Lung (tissue), 16 donors: ENCODE data around the gene KRTAP4-3. TPM values are rescaled to one million over a fixed set of nuclear protein-coding genes. Genes with fewer than 3 reads are reported as not detected.

Experiments used
- ATAC-seq: fragments of 200-7000 bp; cut with Tn5 transposase; one replicate; pipeline ENCODE4 v1.9.1; 2020; ENCODE audit warnings: moderate number of reproducible peaks; ENCODE audit not compliant: insufficient read depth, low FRiP score
- DNase-seq, 3 donors: peaks; one replicate each; pipeline ENCODE4 v3.0.0-alpha.2; 2013 to 2017
- H3K27ac ChIP-seq, 2 donors: one replicate each; pipeline ENCODE4 v1.5.1; 2013; ENCODE audit warnings: mild to moderate bottlenecking in 2 of 2, moderate library complexity in 2 of 2, control low read depth in 1 of 2, inconsistent platforms in 1 of 2, low read depth in 1 of 2, low read length in 1 of 2
- H3K27me3 ChIP-seq, 3 donors: one replicate each; pipeline ENCODE4 v1.5.1; 2013; ENCODE audit warnings: low read length in 2 of 3; ENCODE audit not compliant: control insufficient read depth in 3 of 3, insufficient read depth in 3 of 3
- H3K36me3 ChIP-seq, 4 donors: one replicate each; pipeline ENCODE4 v1.5.1; 2013; ENCODE audit warnings: low read length in 4 of 4, mild to moderate bottlenecking in 1 of 4, moderate library complexity in 1 of 4; ENCODE audit not compliant: control insufficient read depth in 4 of 4, insufficient read depth in 4 of 4
- H3K4me1 ChIP-seq, 5 donors: one replicate each; pipeline ENCODE4 v1.5.1; 2013; ENCODE audit warnings: low read length in 5 of 5, mild to moderate bottlenecking in 2 of 5, moderate library complexity in 1 of 5; ENCODE audit not compliant: control insufficient read depth in 5 of 5, insufficient read depth in 5 of 5
- H3K4me3 ChIP-seq: one replicate; pipeline ENCODE4 v1.5.1; 2013; ENCODE audit warnings: mild to moderate bottlenecking, control low read depth, moderate library complexity
- H3K9ac ChIP-seq, 2 donors: one replicate each; pipeline ENCODE4 v1.5.1; 2013; ENCODE audit warnings: low read length in 2 of 2, control low read depth in 1 of 2; ENCODE audit not compliant: insufficient read depth in 1 of 2
- H3K9me3 ChIP-seq, 4 donors: one replicate each; pipeline ENCODE4 v1.5.1; 2013; ENCODE audit warnings: low read length in 3 of 4, mild to moderate bottlenecking in 1 of 4, moderate library complexity in 1 of 4; ENCODE audit not compliant: control insufficient read depth in 4 of 4, insufficient read depth in 3 of 4
- CTCF ChIP-seq: IDR thresholded peaks from 2 replicates; pipeline ENCODE4 v1.5.1; 2012; ENCODE audit warnings: mild to moderate bottlenecking; ENCODE audit errors: control extremely low read depth, extremely low read depth
- WGBS, 2 donors: extraction: QIAGEN DNeasy Blood & Tissue Kit; methylation state at CpG; one replicate each; pipeline ENCODE4 v1.1.7; 2013; 5-methylcytosine and 5-hydroxymethylcytosine counted together
- long read RNA-seq, 5 donors: transcript quantifications; one replicate each; lab custom pipeline, GENCODE V29; 2026
- polyA plus RNA-seq, 2 donors: library from polyadenylated mRNA; stranded (reverse); fragments of 200-250 nt; gene quantifications; one replicate each; pipeline ENCODE4 v1.2.1, GENCODE V29; 2013
- total RNA-seq, 2 donors: library from RNA; depleted of rRNA in 1 of 2; stranded (reverse); fragments of >200 nt in 1 of 2; gene quantifications; one replicate each; pipeline ENCODE4 v1.2.1, GENCODE V29; 2014 to 2021
- donor health status: control.
- donor health status: control.
- donor health status: Bipolar disorder and iron deficiency.
- donor health status: healthy.
- donor health status: DM: yes; HTN: yes; CAD: no.

Gene KRTAP4-3
- not detected for total RNA-seq
- polyA plus RNA-seq, result not detected
- long read RNA-seq, donor 1, result 0 reads
- long read RNA-seq, donor 2, result 0 reads
- long read RNA-seq, donor 3, result 0 reads
- long read RNA-seq, donor 4, result 0 reads
- long read RNA-seq, donor 5, result 0 reads

GRCh38 chr17:41168121-41168520 is at the start of gene KRTAP4-3:
Gene KRTAP4-3 (minus strand): TSS chr17:41168221. CDS start chr17:41168172, 49 bp downstream.
- no peak for TF ChIP-seq CTCF
- ATAC-seq, result no peak
- Histone ChIP-seq H3K27me3 (no peaks in the 10 kb centered on the region), H3K36me3 (no peaks in the 10 kb centered on the region), H3K9ac (no peak within 1 kb of the TSS), H3K9me3 (peaks cover 0 to 4% (median 0%) of the 10 kb centered on the region in 4 donors), H3K4me3 (no peak within 1 kb of the TSS), H3K27ac (no peak within 1 kb of the TSS), H3K4me1 (no peaks in the 10 kb centered on the region)
- 88% methylated on average over 1 of the region's 1 CpG for WGBS, 2 donors
- no peak for DNase-seq

GRCh38 chr17:41215681-41216080 is 47.7 kb upstream of the KRTAP4-3 start:
- Histone ChIP-seq H3K4me1 (no peaks in the 10 kb centered on the region), H3K27ac (no peak overlapping the region), H3K9ac (no peak overlapping the region), H3K9me3 (peaks cover 0 to 5% (median 1%) of the 10 kb centered on the region in 4 donors), H3K4me3 (no peak overlapping the region), H3K27me3 (no peaks in the 10 kb centered on the region), H3K36me3 (no peaks in the 10 kb centered on the region)
- no peak for TF ChIP-seq CTCF
- no peak for DNase-seq
- no peak for ATAC-seq
- 75 to 86% methylated on average over 1 of the region's 1 CpG for WGBS, 2 donors

GRCh38 chr17:41212524-41213169 is 44.6 kb upstream of the KRTAP4-3 start:
- H3K9me3 ChIP-seq, result peaks cover 0 to 5% (median 0%) of the 10 kb centered on the region in 4 donors
- no peaks in the 10 kb centered on the region for H3K36me3 ChIP-seq
- no peak overlapping the region for H3K9ac ChIP-seq
- no peaks in the 10 kb centered on the region for H3K4me1 ChIP-seq
- ATAC-seq (no peak), DNase-seq (no peak)
- no peak overlapping the region for H3K4me3 ChIP-seq
- no peak for TF ChIP-seq CTCF
- WGBS, 2 donors, result 75 to 80% methylated on average over 7 of the region's 7 CpGs
- H3K27me3 ChIP-seq, result no peaks in the 10 kb centered on the region
- H3K27ac ChIP-seq, result no peak overlapping the region
